Measurements from ENCODE around the gene HOXD10.

- TF ChIP-seq POLR2A (IDR thresholded peaks at IDR 0.05; ENCODE audit: low read length) (no peak), GATA1 (IDR thresholded peaks at IDR 0.05; ENCODE audit: low read depth, low read length) (no peak)
Measured at GRCh38 chr2:176130957-176131847, 14.6 kb downstream of the HOXD10 start.

Measured in erythroblast (primary cell).